ENCODE measurements around the gene FAM163B.

The FAM163B gene

GRCh38 chr9:133609311-133610098 is at the start of gene FAM163B:
TSS of gene FAM163B (minus strand) at chr9:133609389. CDS start at chr9:133580223, 29,166 bp downstream.
- DNase-seq = no peak

GRCh38 chr9:133657120-133657661 is 48.0 kb upstream of the FAM163B start:
- no peak for DNase-seq

- DNase-seq = no peak
Measured at GRCh38 chr9:133656211-133657119, 47.3 kb upstream of the FAM163B start.

GRCh38 chr9:133655701-133656100 is 46.5 kb upstream of the FAM163B start:
- DNase-seq = no peak

- DNase-seq = no peak
Measured at GRCh38 chr9:133654736-133655657, 45.8 kb upstream of the FAM163B start.

GRCh38 chr9:133653638-133654037 is 44.4 kb upstream of the FAM163B start:
- DNase-seq = no peak

- DNase-seq = no peak
Measured at GRCh38 chr9:133650026-133650425, 40.8 kb upstream of the FAM163B start.

GRCh38 chr9:133649194-133649593 is 40.0 kb upstream of the FAM163B start:
- no peak for DNase-seq

- no peak for DNase-seq
Measured at GRCh38 chr9:133647765-133648469, 38.7 kb upstream of the FAM163B start.

- no peak for DNase-seq
Measured at GRCh38 chr9:133647148-133647547, 38.0 kb upstream of the FAM163B start.

GRCh38 chr9:133645021-133645765 is 36.0 kb upstream of the FAM163B start:
- no peak for DNase-seq

GRCh38 chr9:133643978-133644760 is 35.0 kb upstream of the FAM163B start:
- no peak for DNase-seq

GRCh38 chr9:133643362-133643755 is 34.2 kb upstream of the FAM163B start:
- no peak for DNase-seq

- DNase-seq = no peak
Measured at GRCh38 chr9:133642708-133643361, 33.6 kb upstream of the FAM163B start.

GRCh38 chr9:133641861-133642595 is 32.8 kb upstream of the FAM163B start:
- DNase-seq = no peak

- DNase-seq = no peak
Measured at GRCh38 chr9:133641396-133641655, 32.1 kb upstream of the FAM163B start.

GRCh38 chr9:133640580-133641395 is 31.6 kb upstream of the FAM163B start:
- DNase-seq = no peak

GRCh38 chr9:133640160-133640559 is 31.0 kb upstream of the FAM163B start:
- DNase-seq = no peak
